K562 (cell line): ENCODE measurements around the gene VNN1. TPM values are rescaled to one million over a fixed set of nuclear protein-coding genes. Genes with fewer than 3 reads are reported as not detected.

Source experiments
- ATAC-seq: fragments of 200-7000 bp; cut with Tn5 transposase; 3 replicates; pipeline ENCODE4 v1.9.1; 2020; ENCODE audit warnings: moderate library complexity
- BruUV-seq: library from RNA; stranded (reverse); fragments of 400-500 nt; replicated peaks from 2 replicates; lab custom pipeline; 2021; lab: Mats Ljungman, UMichigan
- CTCF ChIA-PET: fragments of 300-600 bp; formaldehyde crosslinking; extraction: SDS; loops from one replicate; lab custom pipeline; 2021; ENCODE audit warnings: low intra/inter-chr PET ratio; lab: Yijun Ruan, JAX
- POLR2A ChIA-PET: fragments of 300-600, 350-650 bp; sonication (Branson Sonifier 250); formaldehyde crosslinking; extraction: SDS; loops from one replicate; lab custom pipeline; 2021; ENCODE audit warnings: antibody characterized with exemption, inconsistent platforms; lab: Yijun Ruan, JAX
- DNase-seq, 4 experiments: peaks; one replicate each; pipeline versions ENCODE4 v3.0.0 to v3.0.0-alpha.2; 2011 to 2018; ENCODE audit warnings: low spot score in 3 of 4, mixed read lengths in 3 of 4; ENCODE audit errors: extremely low read depth in 1 of 4
- FAIRE-seq: peaks from 2 replicates; lab custom pipeline; 2011; peaks lifted over from hg19 to GRCh38; lab: Jason Lieb, UNC
- H2AFZ ChIP-seq: 2 replicates; pipeline ENCODE4 v1.6.0; 2011; ENCODE audit warnings: low read depth, low read length, control low read depth, inconsistent platforms
- H3K27ac ChIP-seq: fragments of 200-600 bp; 3 replicates; pipeline ENCODE4 v1.8.0; 2011; ENCODE audit warnings: low read depth, mild to moderate bottlenecking, control low read depth, inconsistent platforms, low read length, moderate library complexity, mixed read lengths; ENCODE audit errors: extremely low read depth
- H3K27me3 ChIP-seq, 2 experiments: fragments of 300-600 bp in 1 of 2; 2 replicates in 1 of 2; 3 replicates in 1 of 2; pipeline versions ENCODE4 v1.6.0 to v1.8.0; 2011; ENCODE audit warnings: inconsistent platforms in 2 of 2, low read length in 2 of 2, mild to moderate bottlenecking in 1 of 2, mixed read lengths in 1 of 2, moderate library complexity in 1 of 2; ENCODE audit not compliant: control insufficient read depth in 2 of 2, insufficient read depth in 2 of 2
- H3K36me3 ChIP-seq: fragments of 300-600 bp; 3 replicates; pipeline ENCODE4 v1.8.0; 2011; ENCODE audit warnings: mild to moderate bottlenecking, low read length, inconsistent platforms; ENCODE audit not compliant: control insufficient read depth, insufficient read depth
- H3K4me1 ChIP-seq, 2 experiments: fragments of 200-600 bp in 1 of 2; replicated peaks in 1 of 2; 2 replicates in 1 of 2; 3 replicates in 1 of 2; pipeline versions ENCODE4 v1.5.1 to v1.8.0; 2011; ENCODE audit warnings: inconsistent platforms in 2 of 2, low read length in 2 of 2, mild to moderate bottlenecking in 1 of 2, mixed read lengths in 1 of 2, moderate library complexity in 1 of 2; ENCODE audit not compliant: control insufficient read depth in 2 of 2, insufficient read depth in 2 of 2
- H3K4me2 ChIP-seq: 2 replicates; pipeline ENCODE4 v1.6.1; 2011; ENCODE audit warnings: low read length, control low read depth, inconsistent platforms, mixed read lengths; ENCODE audit not compliant: insufficient read depth
- H3K4me3 ChIP-seq: fragments of 200-600 bp; sonication (generic), shearing (Covaris generic); 2 replicates; pipeline ENCODE4 v1.5.1; 2016; ENCODE audit warnings: control low read depth, inconsistent platforms
- H3K79me2 ChIP-seq: fragments of 200-600 bp; 3 replicates; pipeline ENCODE4 v1.8.0; 2011; ENCODE audit warnings: low read length, inconsistent platforms; ENCODE audit not compliant: control insufficient read depth, insufficient read depth
- H3K9ac ChIP-seq, 2 experiments: 2 replicates each; pipeline versions ENCODE4 v1.6.0 to v1.6.1; 2011; ENCODE audit warnings: low read depth in 2 of 2, low read length in 2 of 2, control low read depth in 1 of 2, inconsistent platforms in 1 of 2, mild to moderate bottlenecking in 1 of 2, mixed read lengths in 1 of 2; ENCODE audit not compliant: insufficient read depth in 1 of 2
- H3K9me1 ChIP-seq: one replicate; pipeline ENCODE4 v1.6.0; 2011; ENCODE audit warnings: inconsistent platforms, mild to moderate bottlenecking, low read length, moderate library complexity; ENCODE audit not compliant: control insufficient read depth, insufficient read depth
- H3K9me3 ChIP-seq: replicated peaks from 2 replicates; pipeline ENCODE4 v1.5.1; 2011; ENCODE audit warnings: low read depth, low read length, inconsistent platforms; ENCODE audit not compliant: control insufficient read depth, insufficient read depth
- H4K20me1 ChIP-seq: replicated peaks from 2 replicates; pipeline ENCODE4 v1.6.1; 2011; ENCODE audit warnings: low read length, inconsistent platforms, mixed read lengths; ENCODE audit not compliant: control insufficient read depth, insufficient read depth
- NEUROD1 ChIP-seq: fragments of 150-350 bp; IDR thresholded peaks from 2 replicates; pipeline ENCODE4 v1.6.1; 2014; ENCODE audit warnings: borderline replicate concordance, low read length, low read depth; ENCODE audit not compliant: partially characterized antibody
- NRF1 ChIP-seq, 2 experiments: fragments of 450-650 bp; IDR thresholded peaks in 1 of 2; conservative IDR thresholded peaks in 1 of 2; 2 replicates each; pipeline ENCODE4 v1.6.1; 2014; ENCODE audit warnings: mild to moderate bottlenecking in 2 of 2
- TCF7 ChIP-seq: sonication (generic); IDR thresholded peaks from 2 replicates; pipeline ENCODE4 v1.6.1; 2016; ENCODE audit warnings: antibody characterized with exemption, borderline replicate concordance
- ZKSCAN1 ChIP-seq: fragments of 150-350 bp; IDR thresholded peaks from 2 replicates; pipeline ENCODE4 v1.6.1; 2016; ENCODE audit warnings: low read depth, low read length
- ZNF124 ChIP-seq: sonication (generic); formaldehyde crosslinking; IDR thresholded peaks from 2 replicates; pipeline ENCODE4 v1.8.1; 2022; ENCODE audit warnings: missing genetic modification reagents
- ZNF174 ChIP-seq: fragments of 250-450 bp; sonication (Bioruptor Pico); IDR thresholded peaks from 2 replicates; pipeline ENCODE4 v1.4.0; 2020; ENCODE audit warnings: mild to moderate bottlenecking
- WGBS: fragments of 100-300 bp; shearing (Covaris generic); methylation state at CpG from one replicate; pipeline ENCODE4 v1.1.6; 2016; ENCODE audit warnings: low coverage, mixed read lengths; ENCODE audit not compliant: insufficient coverage; ENCODE audit errors: missing lambda C conversion rate; 5-methylcytosine and 5-hydroxymethylcytosine counted together
- in situ Hi-C: fragments of 300-500 bp; cut with MboI; formaldehyde crosslinking; loops from 4 replicates; pipeline ENCODE4 v1.15.0; 2018; ENCODE audit warnings: inconsistent platforms, mixed read lengths
- intact Hi-C: fragments of 100-400 bp; cut with micrococcal nuclease; formaldehyde crosslinking; loops from 2 replicates; pipeline ENCODE4 v1.14.2; 2022
- polyA plus RNA-seq, 8 experiments: library from polyadenylated mRNA; depleted of rRNA in 4 of 8; stranded (reverse) in 5 of 8; unstranded in 3 of 8; fragments of >200 nt; fragmentation: Nextera tagmentation in 2 of 8; fragmentation: Illumina TruSeq in 1 of 8; extraction: Ambion mirVana in 2 of 8; extraction: Trizol in 1 of 8; gene quantifications; 2 replicates each; pipeline versions ENCODE4 v1.2.1 to v1.2.3, GENCODE V29; 2011 to 2014; ENCODE audit warnings: inconsistent platforms in 1 of 8, missing spikeins in 1 of 8
- total RNA-seq, 7 experiments: library from RNA; depleted of rRNA in 6 of 7; stranded (reverse); fragments of >200 nt in 6 of 7; fragmentation: Illumina TruSeq in 2 of 7; extraction: Trizol in 2 of 7; gene quantifications; 2 replicates each; pipeline versions ENCODE4 v1.2.1 to v1.2.3, GENCODE V29; 2011 to 2021; ENCODE audit warnings: low replicate concordance in 1 of 7
- TF ChIP-seq, protein P1 (sequence below): fragments of 450-650 bp; IDR thresholded peaks from 2 replicates; pipeline ENCODE4 v1.7.0; 2016; ENCODE audit warnings: borderline replicate concordance
- TF ChIP-seq, protein P2 (sequence below), 2 experiments: fragments of 250-450 bp in 1 of 2; fragments of 450-650 bp in 1 of 2; sonication (Bioruptor Pico) in 1 of 2; IDR thresholded peaks; 2 replicates each; pipeline versions ENCODE4 v1.6.1 to v1.8.0; 2016 to 2021; ENCODE audit warnings: mild to moderate bottlenecking in 2 of 2, moderate library complexity in 2 of 2, missing compliant biosample characterization in 1 of 2, missing genetic modification characterization in 1 of 2

VNN1 gene
- total and polyA plus RNA-seq, 9 of the 15 experiments (the other 6 are each of a cell fraction or from before 2014, with no cell fraction given): not detected

DNA sequence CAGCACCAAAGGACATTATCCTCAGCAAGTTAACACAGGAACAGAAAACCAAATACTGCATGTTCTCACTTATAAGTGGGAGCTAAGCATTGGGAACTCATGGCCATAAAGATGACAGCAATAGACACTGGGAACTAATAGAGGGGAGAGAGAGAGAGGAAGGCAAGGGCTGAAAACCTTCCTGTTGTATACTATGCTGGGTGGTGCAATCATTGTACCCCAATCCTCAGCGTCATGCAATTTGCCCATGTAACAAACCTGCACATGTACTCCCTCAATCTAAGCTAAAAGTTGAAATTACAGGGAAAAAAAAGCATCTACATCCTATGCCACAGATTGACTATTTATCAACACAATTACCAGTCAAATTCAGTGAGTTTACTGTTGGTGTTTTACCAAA, 20.0 kb upstream of the VNN1 start:
- Histone ChIP-seq H3K9me3 (no peaks in the 10 kb centered on the region), H3K4me1 (no peaks in the 10 kb centered on the region), H3K4me3 (no peak overlapping the region), H3K27ac (no peak overlapping the region), H3K36me3 (no peaks in the 10 kb centered on the region), H3K27me3 (no peaks in the 10 kb centered on the region; a peak in 1 of 5 replicates), H3K9ac (no peak overlapping the region), H3K9me1 (no peaks in the 10 kb centered on the region), H3K4me2 (no peak overlapping the region), H3K79me2 (no peaks in the 10 kb centered on the region), H4K20me1 (no peaks in the 10 kb centered on the region), H2AFZ (no peak overlapping the region)
- no TSS peak for BruUV-seq
- no peak for ATAC-seq
- no peak for TF ChIP-seq TCF7
- TF ChIP-seq NRF1 (conservative IDR thresholded peaks at IDR 0.05 in 1 of 2, IDR thresholded peaks at IDR 0.05 in 1 of 2): no peak
- no peak for TF ChIP-seq ZNF174 (CRISPR knock-in tag)
- TF ChIP-seq NEUROD1: no peak
- TF ChIP-seq, protein P1, sequence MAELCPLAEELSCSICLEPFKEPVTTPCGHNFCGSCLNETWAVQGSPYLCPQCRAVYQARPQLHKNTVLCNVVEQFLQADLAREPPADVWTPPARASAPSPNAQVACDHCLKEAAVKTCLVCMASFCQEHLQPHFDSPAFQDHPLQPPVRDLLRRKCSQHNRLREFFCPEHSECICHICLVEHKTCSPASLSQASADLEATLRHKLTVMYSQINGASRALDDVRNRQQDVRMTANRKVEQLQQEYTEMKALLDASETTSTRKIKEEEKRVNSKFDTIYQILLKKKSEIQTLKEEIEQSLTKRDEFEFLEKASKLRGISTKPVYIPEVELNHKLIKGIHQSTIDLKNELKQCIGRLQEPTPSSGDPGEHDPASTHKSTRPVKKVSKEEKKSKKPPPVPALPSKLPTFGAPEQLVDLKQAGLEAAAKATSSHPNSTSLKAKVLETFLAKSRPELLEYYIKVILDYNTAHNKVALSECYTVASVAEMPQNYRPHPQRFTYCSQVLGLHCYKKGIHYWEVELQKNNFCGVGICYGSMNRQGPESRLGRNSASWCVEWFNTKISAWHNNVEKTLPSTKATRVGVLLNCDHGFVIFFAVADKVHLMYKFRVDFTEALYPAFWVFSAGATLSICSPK: no peak
- TF ChIP-seq ZKSCAN1: no peak
- TF ChIP-seq, protein P2, sequence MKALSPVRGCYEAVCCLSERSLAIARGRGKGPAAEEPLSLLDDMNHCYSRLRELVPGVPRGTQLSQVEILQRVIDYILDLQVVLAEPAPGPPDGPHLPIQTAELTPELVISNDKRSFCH (CRISPR knock-in tag; IDR thresholded peaks at IDR 0.05): no peak
- TF ChIP-seq, protein P2 (tag; IDR thresholded peaks at IDR 0.05): no peak
- no peak for TF ChIP-seq ZNF124
- WGBS: 0% methylated on average over 1 of the region's 1 CpG
- CTCF ChIA-PET: no interaction called here
- FAIRE-seq: no peak
- intact Hi-C loops (no loop called here), in situ Hi-C loops (no loop called here)
- no peak for DNase-seq
- POLR2A ChIA-PET: no interaction called here
